Skin of body (tissue), 2 donors: ENCODE results near the gene CRB3. TPM values are rescaled to one million over a fixed set of nuclear protein-coding genes. Genes with fewer than 3 reads are reported as not detected.

Source experiments
- small RNA-seq: library from RNA; depleted of rRNA; stranded (forward); fragments of <200 nt; gene quantifications from one replicate; pipeline ENCODE3, GENCODE V24; 2014; ENCODE audit warnings: low replicate concordance
- total RNA-seq: library from RNA; depleted of rRNA; stranded (reverse); fragments of >200 nt; gene quantifications from one replicate; pipeline ENCODE4 v1.2.3, GENCODE V29; 2014

Gene CRB3
- total RNA-seq, 1 donor from 2014 or later: 9.8 TPM

Small RNA genes lying within 50 kb of the gene (small RNA-seq; reads per million reads assigned to genes)
- not detected for gene AC010503.2

Other genes starting within 250 kb of the CRB3 start
- 5.6 TPM for gene MLLT1, start 184.3 kb upstream of the CRB3 start, total RNA-seq
- gene ACER1, start 130.7 kb upstream of the CRB3 start, total RNA-seq: 4.0 TPM
- gene CLPP, start 102.7 kb upstream of the CRB3 start, total RNA-seq: 17.1 TPM
- gene ALKBH7, start 91.5 kb upstream of the CRB3 start, total RNA-seq: 31.0 TPM
- 0.59 TPM for gene PSPN, start 88.3 kb upstream of the CRB3 start, total RNA-seq
- gene GTF2F1, start 71.1 kb upstream of the CRB3 start, total RNA-seq: 23.9 TPM
- gene KHSRP, start 39.5 kb upstream of the CRB3 start, total RNA-seq: 100 TPM
- 0.49 TPM for gene SLC25A41, start 30.5 kb upstream of the CRB3 start, total RNA-seq
- 14.3 TPM for gene SLC25A23, start 4.5 kb upstream of the CRB3 start, total RNA-seq
- gene DENND1C, start 17.5 kb downstream of the CRB3 start, total RNA-seq: 0.69 TPM
- 0.49 TPM for gene TUBB4A, start 38.0 kb downstream of the CRB3 start, total RNA-seq
- gene TNFSF9, start 66.8 kb downstream of the CRB3 start, total RNA-seq: 0.69 TPM
- gene CD70, start 126.9 kb downstream of the CRB3 start, total RNA-seq: 0.30 TPM
- gene TNFSF14, start 205.9 kb downstream of the CRB3 start, total RNA-seq: 0.59 TPM